ENCODE results near the gene IDNK.

IDNK gene

DNA sequence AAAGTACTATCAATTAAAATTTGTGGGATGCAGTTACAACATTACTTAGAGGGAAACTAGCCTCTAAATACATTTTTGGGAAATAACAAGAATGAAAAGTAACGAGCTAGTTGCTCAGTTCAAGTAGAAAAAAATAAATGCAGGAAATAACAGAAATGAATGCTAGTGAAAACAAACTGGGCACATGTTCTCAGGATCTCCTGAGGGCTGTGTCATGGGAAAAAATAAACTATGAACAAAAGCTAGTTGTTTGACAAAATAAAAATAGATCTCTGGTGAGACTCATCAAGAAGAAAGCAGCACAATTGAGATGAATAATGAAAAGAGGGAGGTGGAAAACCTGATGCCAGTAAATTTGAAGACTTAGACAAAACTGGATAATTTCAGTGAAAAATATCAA is 16.3 kb downstream of the IDNK start:
- TF ChIP-seq, protein P1, sequence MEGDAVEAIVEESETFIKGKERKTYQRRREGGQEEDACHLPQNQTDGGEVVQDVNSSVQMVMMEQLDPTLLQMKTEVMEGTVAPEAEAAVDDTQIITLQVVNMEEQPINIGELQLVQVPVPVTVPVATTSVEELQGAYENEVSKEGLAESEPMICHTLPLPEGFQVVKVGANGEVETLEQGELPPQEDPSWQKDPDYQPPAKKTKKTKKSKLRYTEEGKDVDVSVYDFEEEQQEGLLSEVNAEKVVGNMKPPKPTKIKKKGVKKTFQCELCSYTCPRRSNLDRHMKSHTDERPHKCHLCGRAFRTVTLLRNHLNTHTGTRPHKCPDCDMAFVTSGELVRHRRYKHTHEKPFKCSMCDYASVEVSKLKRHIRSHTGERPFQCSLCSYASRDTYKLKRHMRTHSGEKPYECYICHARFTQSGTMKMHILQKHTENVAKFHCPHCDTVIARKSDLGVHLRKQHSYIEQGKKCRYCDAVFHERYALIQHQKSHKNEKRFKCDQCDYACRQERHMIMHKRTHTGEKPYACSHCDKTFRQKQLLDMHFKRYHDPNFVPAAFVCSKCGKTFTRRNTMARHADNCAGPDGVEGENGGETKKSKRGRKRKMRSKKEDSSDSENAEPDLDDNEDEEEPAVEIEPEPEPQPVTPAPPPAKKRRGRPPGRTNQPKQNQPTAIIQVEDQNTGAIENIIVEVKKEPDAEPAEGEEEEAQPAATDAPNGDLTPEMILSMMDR (IDR thresholded peaks at IDR 0.05) = no peak

DNA sequence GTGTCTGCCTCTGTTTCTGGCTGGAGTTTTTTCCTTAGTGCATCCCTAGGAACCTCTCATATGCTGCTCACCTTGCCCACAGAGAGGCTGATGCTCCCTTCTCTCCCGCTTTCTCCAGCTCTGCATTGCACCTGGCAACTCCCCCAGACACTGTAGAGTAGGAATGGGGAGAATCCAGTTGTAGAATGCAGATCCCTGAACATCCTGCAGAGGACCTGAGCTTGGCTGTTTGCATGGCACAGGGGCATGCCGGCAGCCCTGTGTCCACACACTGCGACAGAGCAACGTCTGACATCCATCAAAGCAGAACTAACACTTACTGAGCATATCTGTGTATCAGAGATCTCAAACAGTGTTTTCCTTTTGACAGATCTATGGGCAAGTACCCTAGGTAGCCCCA is 19.9 kb downstream of the IDNK start:
- TF ChIP-seq, protein P1 (IDR thresholded peaks at IDR 0.05) = no peak

DNA sequence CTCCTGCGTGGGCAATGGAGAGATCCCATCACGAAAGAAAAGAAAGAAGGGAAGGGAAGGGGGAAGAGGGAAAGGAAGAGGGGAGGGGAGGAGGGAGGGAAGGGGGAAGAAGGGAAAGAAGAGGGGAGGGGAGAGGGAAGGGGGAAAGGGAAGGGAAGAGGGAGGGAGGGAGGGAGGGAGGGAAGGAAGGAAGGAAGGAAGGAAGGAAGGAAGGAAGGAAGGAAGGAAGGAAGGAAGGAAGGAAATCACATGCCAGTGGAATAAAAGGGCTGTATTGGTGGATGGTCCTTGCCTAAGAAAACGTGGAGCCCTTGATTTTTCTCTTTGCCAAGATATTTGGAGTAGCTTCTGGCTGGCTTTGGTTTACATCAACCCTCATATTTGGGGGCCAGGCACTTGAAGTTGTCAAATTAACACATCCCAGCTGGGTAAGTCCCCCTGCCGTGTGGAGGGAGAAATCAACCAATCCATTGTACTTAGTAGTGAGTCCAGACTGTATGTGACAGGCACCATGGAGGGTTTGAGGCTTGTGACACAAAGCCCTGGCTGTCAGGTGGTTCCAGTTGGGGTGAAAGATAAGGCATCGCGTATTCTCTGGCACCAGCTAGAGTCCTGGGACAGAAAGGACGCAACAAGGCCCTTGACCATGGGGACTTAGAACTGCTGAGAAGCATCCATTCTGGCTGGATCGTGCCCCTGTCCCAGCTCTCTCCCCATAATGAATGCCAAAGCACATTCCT is 23.7 kb downstream of the IDNK start:
- TF ChIP-seq, protein P1 (IDR thresholded peaks at IDR 0.05) = no peak

DNA sequence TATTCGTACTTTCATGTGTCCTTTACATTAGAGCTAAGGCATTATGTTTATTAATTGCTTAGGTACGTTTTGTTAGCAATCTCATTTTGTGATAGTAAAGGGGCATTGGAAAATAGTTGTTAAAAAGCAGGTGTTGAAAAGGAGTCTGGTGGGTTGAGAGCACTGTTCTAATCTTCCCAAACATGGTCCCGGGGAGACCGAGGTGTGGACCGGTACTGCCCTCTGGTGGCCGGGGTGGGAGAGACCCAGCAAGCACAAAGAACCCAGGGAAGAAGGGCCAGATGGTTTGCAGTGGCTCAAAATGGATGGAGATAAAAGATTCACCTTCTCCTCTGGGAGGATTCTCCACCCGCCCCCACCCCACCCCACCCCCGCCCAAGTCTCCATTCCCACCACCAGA is 26.1 kb downstream of the IDNK start:
- TF ChIP-seq, protein P1 (IDR thresholded peaks at IDR 0.05) = peak; percentile 75

DNA sequence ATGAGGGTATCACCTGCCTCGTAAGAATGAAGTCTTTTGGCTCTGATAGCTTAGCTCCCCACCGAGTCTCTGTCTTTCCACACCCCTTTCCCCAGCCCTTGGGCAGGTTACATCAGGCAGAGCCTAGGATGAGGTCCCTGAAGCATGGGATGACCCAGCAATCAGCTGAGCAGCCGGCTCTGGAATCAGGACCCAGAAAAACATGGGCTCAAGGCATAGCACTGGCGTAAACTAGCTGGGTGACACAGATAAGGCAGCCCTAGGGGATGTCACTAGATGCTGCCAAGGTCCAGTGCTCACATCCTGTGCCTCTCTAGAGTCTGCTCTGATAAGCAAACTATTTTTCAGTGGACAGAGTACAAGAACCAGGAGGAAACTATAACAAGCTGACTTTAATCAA is 26.6 kb downstream of the IDNK start:
- TF ChIP-seq, protein P1 (IDR thresholded peaks at IDR 0.05) = no peak

DNA sequence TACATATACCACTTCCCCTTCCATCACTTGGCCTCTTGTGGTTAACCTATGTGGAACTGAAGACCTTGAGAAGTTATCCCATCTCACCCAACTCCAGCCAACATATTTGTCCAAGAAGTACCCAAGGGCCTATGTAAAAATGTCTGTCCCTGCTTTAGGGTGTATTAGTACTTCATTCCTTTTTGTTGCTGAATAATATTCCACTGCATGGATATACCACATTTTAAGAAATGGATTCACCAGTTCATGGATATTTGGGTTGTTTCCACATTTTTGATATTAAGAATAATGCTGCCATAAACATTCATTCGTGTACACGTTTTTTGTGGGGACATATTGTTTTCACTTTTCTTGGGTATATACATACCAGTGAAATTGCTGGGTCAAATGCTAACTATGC is 28.6 kb downstream of the IDNK start:
- TF ChIP-seq, protein P1 (IDR thresholded peaks at IDR 0.05) = no peak

DNA sequence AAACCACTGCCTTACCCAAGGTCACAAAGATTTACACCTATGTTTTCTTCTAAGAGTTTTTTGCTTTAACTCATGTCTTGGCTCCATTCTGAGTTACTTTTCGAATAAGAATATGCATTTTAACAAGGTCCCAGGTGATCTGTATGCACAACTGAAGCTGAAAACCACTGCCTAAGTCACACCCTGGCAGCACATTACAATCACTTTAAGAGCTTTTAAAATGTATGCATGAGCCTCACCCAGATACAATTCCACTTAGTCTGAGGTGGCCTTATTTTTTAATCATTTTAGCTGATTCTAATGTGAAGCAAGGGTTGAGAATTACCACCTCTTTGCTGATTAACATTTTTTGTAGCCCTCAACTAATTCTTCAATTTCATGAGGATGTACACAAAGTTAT is 29.5 kb downstream of the IDNK start:
- TF ChIP-seq, protein P1 (IDR thresholded peaks at IDR 0.05) = no peak

DNA sequence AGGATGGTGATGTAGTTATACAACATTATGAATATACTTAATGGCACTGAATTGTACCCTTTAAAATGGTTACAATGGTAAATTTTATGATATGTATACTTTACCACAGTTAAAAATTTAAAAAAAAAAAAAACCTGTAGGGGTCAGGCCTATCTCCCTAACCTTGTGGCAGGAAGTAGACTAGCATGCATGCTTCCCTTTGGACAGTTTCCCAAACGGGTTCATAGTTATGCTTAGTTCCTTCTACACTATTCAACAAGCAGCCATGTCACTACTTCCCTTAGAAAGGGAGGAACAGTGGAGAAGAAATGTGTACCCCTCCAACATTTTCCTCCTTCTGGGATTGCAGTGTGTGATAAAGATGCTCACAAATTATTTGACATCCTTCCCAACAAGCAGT is 32.5 kb downstream of the IDNK start:
- TF ChIP-seq, protein P1 (IDR thresholded peaks at IDR 0.05) = no peak

Measured in LNCAP (cell line).